ENCODE measurements around the gene S100A16. TPM values are rescaled to one million over a fixed set of nuclear protein-coding genes. Genes with fewer than 3 reads are reported as not detected.
A peak's percentile ranks its signal among the peaks of the same experiment; 100 is the strongest.

S100A16 gene
- total and polyA plus RNA-seq, 2 donors (not counting 1 experiment from before 2014, with no cell fraction given): 121 to 182 TPM

GRCh38 chr1:153659656-153660055 is 46.7 kb upstream of the S100A16 start:
- H3K9me3 ChIP-seq (ENCODE audit: control insufficient read depth, insufficient read depth, low read depth, low read length): no peaks in the 10 kb centered on the region
- no peak overlapping the region for H3K9ac ChIP-seq (ENCODE audit: insufficient read depth, low read length)
- H3K4me2 ChIP-seq (ENCODE audit: extremely low read depth, insufficient read depth, low read length): peak overlapping the region; percentile 15
- peaks cover 12% of the 10 kb centered on the region for H3K79me2 ChIP-seq (ENCODE audit: control insufficient read depth, insufficient read depth, low read length)
- peaks cover 9% of the 10 kb centered on the region for H3K36me3 ChIP-seq (ENCODE audit: control insufficient read depth, insufficient read depth, low read length)
- TF ChIP-seq EZH2 (IDR thresholded peaks at IDR 0.05; ENCODE audit: low read length, missing control alignments): no peak
- no peak for TF ChIP-seq CTCF (conservative IDR thresholded peaks at IDR 0.05 in 1 of 2, IDR thresholded peaks at IDR 0.05 in 1 of 2; ENCODE audit: low read depth in 1 of 2, low read length in 2 of 2)
- H2AFZ ChIP-seq (ENCODE audit: low read length): no peak overlapping the region
- DNase-seq (ENCODE audit: low read depth in 2 of 2): no peak
- peak overlapping the region; percentile 58 to 99 (median 80) for H3K4me3 ChIP-seq (replicated peaks in 1 of 4; ENCODE audit: control extremely low read depth in 1 of 4, insufficient read depth in 1 of 4, low read depth in 3 of 4, low read length in 4 of 4)
- no peaks in the 10 kb centered on the region for H3K27me3 ChIP-seq (ENCODE audit: control insufficient read depth, insufficient read depth, low read length)
- no peaks in the 10 kb centered on the region for H4K20me1 ChIP-seq (ENCODE audit: control insufficient read depth, extremely low read depth, insufficient read depth, low read length)
- no peak overlapping the region for H3K27ac ChIP-seq (ENCODE audit: insufficient read depth, low read length)
- peaks cover 4% of the 10 kb centered on the region for H3K4me1 ChIP-seq (ENCODE audit: control insufficient read depth, extremely low read depth, insufficient read depth, low read length)

GRCh38 chr1:153659175-153659534 is 46.2 kb upstream of the S100A16 start:
- H3K9me3 ChIP-seq (ENCODE audit: control insufficient read depth, insufficient read depth, low read depth, low read length): no peaks in the 10 kb centered on the region
- no peak for DNase-seq (ENCODE audit: low read depth in 2 of 2)
- peak overlapping the region; percentile 58 to 99 (median 80) for H3K4me3 ChIP-seq (replicated peaks in 1 of 4; ENCODE audit: control extremely low read depth in 1 of 4, insufficient read depth in 1 of 4, low read depth in 3 of 4, low read length in 4 of 4)
- H3K27me3 ChIP-seq (ENCODE audit: control insufficient read depth, insufficient read depth, low read length): no peaks in the 10 kb centered on the region
- H2AFZ ChIP-seq (ENCODE audit: low read length): peak overlapping the region; percentile 17
- H3K27ac ChIP-seq (ENCODE audit: insufficient read depth, low read length): peak overlapping the region; percentile 27
- TF ChIP-seq EZH2 (IDR thresholded peaks at IDR 0.05; ENCODE audit: low read length, missing control alignments) (no peak), CTCF (conservative IDR thresholded peaks at IDR 0.05 in 1 of 2, IDR thresholded peaks at IDR 0.05 in 1 of 2; ENCODE audit: low read depth in 1 of 2, low read length in 2 of 2) (no peak)
- H3K9ac ChIP-seq (ENCODE audit: insufficient read depth, low read length): peak overlapping the region; percentile 73
- H4K20me1 ChIP-seq (ENCODE audit: control insufficient read depth, extremely low read depth, insufficient read depth, low read length): no peaks in the 10 kb centered on the region
- peaks cover 7% of the 10 kb centered on the region for H3K36me3 ChIP-seq (ENCODE audit: control insufficient read depth, insufficient read depth, low read length)
- peak overlapping the region; percentile 15 for H3K4me2 ChIP-seq (ENCODE audit: extremely low read depth, insufficient read depth, low read length)
- peaks cover 12% of the 10 kb centered on the region for H3K79me2 ChIP-seq (ENCODE audit: control insufficient read depth, insufficient read depth, low read length)
- H3K4me1 ChIP-seq (ENCODE audit: control insufficient read depth, extremely low read depth, insufficient read depth, low read length): peaks cover 4% of the 10 kb centered on the region

DNA sequence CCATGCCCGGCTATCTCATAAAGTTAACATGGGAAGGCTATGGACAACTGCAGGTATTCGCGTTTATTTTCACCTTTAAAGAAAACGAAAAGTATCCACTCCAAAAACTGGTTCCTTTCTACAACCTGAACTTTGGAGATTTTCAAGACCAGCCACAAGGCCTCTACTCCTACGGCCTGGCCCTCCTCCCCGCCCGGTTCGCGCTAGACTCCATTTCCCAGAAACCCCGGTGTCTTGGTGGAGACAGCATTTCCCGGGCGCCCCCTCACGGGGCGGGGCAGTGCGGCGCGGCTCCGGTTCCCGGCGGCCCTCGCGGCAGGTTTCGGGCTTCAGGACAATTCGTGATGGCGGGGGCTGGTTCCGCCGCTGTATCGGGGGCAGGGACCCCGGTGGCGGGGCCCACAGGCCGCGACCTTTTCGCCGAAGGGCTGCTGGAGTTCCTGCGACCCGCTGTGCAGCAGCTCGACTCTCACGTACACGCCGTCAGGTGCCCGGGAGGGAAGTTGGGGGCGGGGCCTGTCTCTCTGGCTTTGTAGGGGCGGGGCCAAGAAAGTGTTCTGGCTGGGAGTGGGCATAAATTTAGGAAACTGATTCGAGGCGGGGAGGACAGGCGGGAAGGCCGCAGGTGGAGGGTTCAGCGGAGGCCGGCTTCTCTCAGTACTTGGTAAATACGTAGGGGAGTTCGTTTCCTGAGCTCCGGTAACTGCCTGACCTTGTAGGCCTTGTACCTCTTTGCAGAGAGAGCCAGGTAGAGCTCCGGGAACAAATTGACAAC is 45.6 kb upstream of the S100A16 start, which contains the start of gene SNAPIN:
SNAPIN (plus strand) TSS at position 304 of the 775 bp plus-strand sequence; CDS start at position 345, 41 bp downstream.
- Histone ChIP-seq H3K4me3 (replicated peaks in 1 of 4; ENCODE audit: control extremely low read depth in 1 of 4, insufficient read depth in 1 of 4, low read depth in 3 of 4, low read length in 4 of 4) (peak within 1 kb of the TSS; percentile 58 to 99 (median 80)), H3K27me3 (ENCODE audit: control insufficient read depth, insufficient read depth, low read length) (no peaks in the 10 kb centered on the region), H3K4me2 (ENCODE audit: extremely low read depth, insufficient read depth, low read length) (peak within 1 kb of the TSS; percentile 37), H3K4me1 (ENCODE audit: control insufficient read depth, extremely low read depth, insufficient read depth, low read length) (no peaks in the 10 kb centered on the region), H3K27ac (ENCODE audit: insufficient read depth, low read length) (peak within 1 kb of the TSS; percentile 27), H3K79me2 (ENCODE audit: control insufficient read depth, insufficient read depth, low read length) (peaks cover 12% of the 10 kb centered on the region), H3K9me3 (ENCODE audit: control insufficient read depth, insufficient read depth, low read depth, low read length) (no peaks in the 10 kb centered on the region), H4K20me1 (ENCODE audit: control insufficient read depth, extremely low read depth, insufficient read depth, low read length) (no peaks in the 10 kb centered on the region), H3K9ac (ENCODE audit: insufficient read depth, low read length) (peak within 1 kb of the TSS; percentile 73), H3K36me3 (ENCODE audit: control insufficient read depth, insufficient read depth, low read length) (peaks cover 7% of the 10 kb centered on the region), H2AFZ (ENCODE audit: low read length) (peak within 1 kb of the TSS; percentile 86)
- TF ChIP-seq EZH2 (IDR thresholded peaks at IDR 0.05; ENCODE audit: low read length, missing control alignments) (no peak), CTCF (conservative IDR thresholded peaks at IDR 0.05 in 1 of 2, IDR thresholded peaks at IDR 0.05 in 1 of 2; ENCODE audit: low read depth in 1 of 2, low read length in 2 of 2) (peak in 1 of 2 donors; percentile 17)
- DNase-seq (ENCODE audit: low read depth in 2 of 2): peak; percentile 84 to 86
